Keratinocyte (primary cell): Measurements from ENCODE around the gene ART4. TPM values are rescaled to one million over a fixed set of nuclear protein-coding genes. Genes with fewer than 3 reads are reported as not detected.
A peak's percentile ranks its signal among the peaks of the same experiment; 100 is the strongest.

Experiments used
- DNase-seq: peaks from one replicate; pipeline ENCODE4 v3.0.0-alpha.2; 2011; ENCODE audit warnings: low read depth, missing footprints, low spot score
- FAIRE-seq: peaks from 2 replicates; lab custom pipeline; 2011; peaks lifted over from hg19 to GRCh38; lab: Jason Lieb, UNC
- H2AFZ ChIP-seq: 2 replicates; pipeline ENCODE4 v1.6.0; 2012; ENCODE audit warnings: low read length, control low read depth, inconsistent platforms; ENCODE audit not compliant: control insufficient read depth
- H3K27ac ChIP-seq: 2 replicates; pipeline ENCODE4 v1.5.1; 2011; ENCODE audit warnings: low read length; ENCODE audit not compliant: control insufficient read depth, insufficient read depth
- H3K27me3 ChIP-seq: 3 replicates; pipeline ENCODE4 v1.6.0; 2011; ENCODE audit warnings: low read length; ENCODE audit not compliant: control insufficient read depth, insufficient read depth; ENCODE audit errors: extremely low read depth
- H3K36me3 ChIP-seq, 2 experiments: 2 replicates in 1 of 2; 3 replicates in 1 of 2; pipeline ENCODE4 v1.5.1; 2011; ENCODE audit warnings: low read length in 2 of 2, mild to moderate bottlenecking in 1 of 2; ENCODE audit not compliant: control insufficient read depth in 2 of 2, insufficient read depth in 2 of 2; ENCODE audit errors: extremely low read depth in 1 of 2
- H3K4me1 ChIP-seq: 3 replicates; pipeline ENCODE4 v1.5.1; 2011; ENCODE audit warnings: low read length; ENCODE audit not compliant: control insufficient read depth, insufficient read depth; ENCODE audit errors: extremely low read depth
- H3K4me2 ChIP-seq: 3 replicates; pipeline ENCODE4 v1.6.0; 2011; ENCODE audit warnings: low read depth, low read length; ENCODE audit not compliant: control insufficient read depth, insufficient read depth; ENCODE audit errors: extremely low read depth
- H3K4me3 ChIP-seq, 3 experiments: fragments of 200-600 bp in 1 of 3; sonication (generic) in 1 of 3; 2 replicates in 2 of 3; 3 replicates in 1 of 3; pipeline ENCODE4 v1.5.1; 2011 to 2016; ENCODE audit warnings: low read length in 3 of 3, mild to moderate bottlenecking in 3 of 3, control low read depth in 2 of 3, inconsistent platforms in 1 of 3, low read depth in 1 of 3, mixed read lengths in 1 of 3, mixed run types in 1 of 3, moderate library complexity in 1 of 3; ENCODE audit not compliant: control insufficient read depth in 2 of 3, insufficient read depth in 2 of 3; ENCODE audit errors: extremely low read depth in 1 of 3
- H3K79me2 ChIP-seq: 2 replicates; pipeline ENCODE4 v1.6.0; 2012; ENCODE audit warnings: low read length; ENCODE audit not compliant: control insufficient read depth, insufficient read depth
- H3K9ac ChIP-seq: 3 replicates; pipeline ENCODE4 v1.6.0; 2011; ENCODE audit warnings: low read length; ENCODE audit not compliant: control insufficient read depth, insufficient read depth; ENCODE audit errors: extremely low read depth
- H3K9me1 ChIP-seq: 3 replicates; pipeline ENCODE4 v1.6.0; 2011; ENCODE audit warnings: low read length; ENCODE audit not compliant: control insufficient read depth, insufficient read depth; ENCODE audit errors: extremely low read depth
- H3K9me3 ChIP-seq: 2 replicates; pipeline ENCODE4 v1.5.1; 2012; ENCODE audit warnings: low read depth, low read length; ENCODE audit not compliant: control insufficient read depth
- H4K20me1 ChIP-seq: 3 replicates; pipeline ENCODE4 v1.6.0; 2011; ENCODE audit warnings: low read length; ENCODE audit not compliant: control insufficient read depth, insufficient read depth; ENCODE audit errors: extremely low read depth
- EZH2 ChIP-seq: IDR thresholded peaks from one replicate; pipeline ENCODE4 v1.6.1; 2012; ENCODE audit warnings: inconsistent platforms, mild to moderate bottlenecking, low read length, moderate library complexity
- dilution Hi-C: fragments of 300-500 bp; cut with MboI; formaldehyde crosslinking; loops from one replicate; pipeline ENCODE4 v1.7.0; 2020; ENCODE audit warnings: low sequenced_read_pairs; ENCODE audit not compliant: extremely low pct_ligation_motif_present
- polyA plus RNA-seq, 5 experiments: library from polyadenylated mRNA; depleted of rRNA in 3 of 5; stranded (reverse) in 3 of 5; stranded (forward) in 1 of 5; unstranded in 1 of 5; fragments of >200 nt; gene quantifications; 1 replicate in 1 of 5; 2 replicates in 3 of 5; 3 replicates in 1 of 5; pipeline versions ENCODE4 v1.2.1 to v1.2.3, GENCODE V29; 2011 to 2012; ENCODE audit warnings: missing spikeins in 2 of 5, low read depth in 1 of 5, low replicate concordance in 1 of 5
- TF ChIP-seq, protein P1 (sequence below), 3 experiments: IDR thresholded peaks in 1 of 3; conservative IDR thresholded peaks in 1 of 3; optimal IDR thresholded peaks in 1 of 3; 2 replicates in 2 of 3; 3 replicates in 1 of 3; pipeline versions ENCODE3 to v1.5.1; 2011; ENCODE audit warnings: low read length in 3 of 3, mild to moderate bottlenecking in 3 of 3, moderate library complexity in 2 of 3, control low read depth in 1 of 3, inconsistent platforms in 1 of 3; ENCODE audit not compliant: insufficient read depth in 2 of 3; ENCODE audit errors: extremely low read depth in 1 of 3

ART4 gene
- polyA plus RNA-seq, 1 donor (not counting 4 experiments of a cell fraction or from before 2014, with no cell fraction given) = not detected

DNA sequence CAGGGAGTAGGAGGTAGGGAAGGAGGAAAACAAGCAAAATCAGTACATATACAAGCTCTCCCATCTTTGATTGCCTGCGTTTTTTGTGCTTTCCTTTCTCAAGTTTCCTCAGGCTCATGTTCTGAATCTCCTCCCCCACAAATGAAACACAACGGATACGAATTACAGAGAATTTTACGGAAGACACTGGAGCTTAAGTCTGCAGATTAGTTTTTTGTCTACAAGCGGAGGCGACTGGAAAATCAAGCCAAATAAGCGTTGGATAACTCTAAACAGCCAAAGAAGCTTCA is 40.7 kb downstream of the ART4 start:
- Histone ChIP-seq H3K36me3 (peaks cover 0 to 12% of the 10 kb centered on the region in 2 experiments), H3K27me3 (no peaks in the 10 kb centered on the region), H3K9me1 (no peaks in the 10 kb centered on the region), H3K27ac (peak overlapping the region; percentile 96), H3K79me2 (peaks cover 41% of the 10 kb centered on the region), H2AFZ (peak overlapping the region; percentile 87), H4K20me1 (no peaks in the 10 kb centered on the region), H3K4me3 (peak overlapping the region; percentile 76 to 92 (median 85)), H3K9me3 (no peaks in the 10 kb centered on the region), H3K4me1 (peaks cover 9% of the 10 kb centered on the region), H3K4me2 (peak overlapping the region; percentile 65), H3K9ac (peak overlapping the region; percentile 94)
- dilution Hi-C loops = no loop called here
- TF ChIP-seq EZH2 = no peak
- TF ChIP-seq, protein P1, sequence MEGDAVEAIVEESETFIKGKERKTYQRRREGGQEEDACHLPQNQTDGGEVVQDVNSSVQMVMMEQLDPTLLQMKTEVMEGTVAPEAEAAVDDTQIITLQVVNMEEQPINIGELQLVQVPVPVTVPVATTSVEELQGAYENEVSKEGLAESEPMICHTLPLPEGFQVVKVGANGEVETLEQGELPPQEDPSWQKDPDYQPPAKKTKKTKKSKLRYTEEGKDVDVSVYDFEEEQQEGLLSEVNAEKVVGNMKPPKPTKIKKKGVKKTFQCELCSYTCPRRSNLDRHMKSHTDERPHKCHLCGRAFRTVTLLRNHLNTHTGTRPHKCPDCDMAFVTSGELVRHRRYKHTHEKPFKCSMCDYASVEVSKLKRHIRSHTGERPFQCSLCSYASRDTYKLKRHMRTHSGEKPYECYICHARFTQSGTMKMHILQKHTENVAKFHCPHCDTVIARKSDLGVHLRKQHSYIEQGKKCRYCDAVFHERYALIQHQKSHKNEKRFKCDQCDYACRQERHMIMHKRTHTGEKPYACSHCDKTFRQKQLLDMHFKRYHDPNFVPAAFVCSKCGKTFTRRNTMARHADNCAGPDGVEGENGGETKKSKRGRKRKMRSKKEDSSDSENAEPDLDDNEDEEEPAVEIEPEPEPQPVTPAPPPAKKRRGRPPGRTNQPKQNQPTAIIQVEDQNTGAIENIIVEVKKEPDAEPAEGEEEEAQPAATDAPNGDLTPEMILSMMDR (optimal IDR thresholded peaks at IDR 0.05 in 1 of 3, IDR thresholded peaks at IDR 0.05 in 1 of 3, conservative IDR thresholded peaks at IDR 0.05 in 1 of 3; ENCODE audit: extremely low read depth in 1 of 3, insufficient read depth in 2 of 3, low read length in 3 of 3) = no peak
- DNase-seq (no peak), FAIRE-seq (no peak)

DNA sequence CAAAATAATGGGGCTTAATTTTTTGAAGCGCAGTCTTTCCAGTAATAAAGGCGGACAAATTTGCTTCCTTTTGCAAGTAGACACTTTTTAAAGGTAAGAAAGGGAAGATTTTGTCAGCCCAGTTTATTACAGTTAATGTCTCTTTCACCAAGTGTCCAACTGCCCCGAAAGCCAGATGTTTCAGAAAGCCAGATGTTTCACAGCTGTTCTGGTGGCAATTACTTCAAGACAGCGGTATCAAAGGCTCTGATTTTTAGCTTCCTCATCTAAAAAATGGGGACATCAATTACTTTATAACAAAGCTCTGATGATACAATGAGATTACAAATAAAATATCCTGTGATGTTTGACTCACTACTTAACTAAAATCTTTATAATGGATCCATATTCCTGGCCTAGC is 41.1 kb downstream of the ART4 start:
- peaks cover 9% of the 10 kb centered on the region for H3K4me1 ChIP-seq
- DNase-seq (no peak), FAIRE-seq (no peak)
- H3K27ac ChIP-seq = peak overlapping the region; percentile 96
- peak overlapping the region; percentile 65 for H3K4me2 ChIP-seq
- H3K9me1 ChIP-seq = no peaks in the 10 kb centered on the region
- H2AFZ ChIP-seq = no peak overlapping the region
- peak overlapping the region; percentile 94 for H3K9ac ChIP-seq
- TF ChIP-seq, protein P1 (optimal IDR thresholded peaks at IDR 0.05 in 1 of 3, IDR thresholded peaks at IDR 0.05 in 1 of 3, conservative IDR thresholded peaks at IDR 0.05 in 1 of 3; ENCODE audit: extremely low read depth in 1 of 3, insufficient read depth in 2 of 3, low read length in 3 of 3) = no peak
- no peak for TF ChIP-seq EZH2
- peaks cover 41% of the 10 kb centered on the region for H3K79me2 ChIP-seq
- H3K27me3 ChIP-seq = no peaks in the 10 kb centered on the region
- dilution Hi-C loops = no loop called here
- H3K9me3 ChIP-seq = no peaks in the 10 kb centered on the region
- H4K20me1 ChIP-seq = no peaks in the 10 kb centered on the region
- H3K36me3 ChIP-seq = peaks cover 0 to 15% of the 10 kb centered on the region in 2 experiments
- peak overlapping the region; percentile 76 to 92 (median 85) for H3K4me3 ChIP-seq
